Measurements from ENCODE around the gene SLIT3.
"Not testable (repeated sequence)": the region's sequence is repeated elsewhere in the genome, so short reads cannot be mapped to it uniquely, and the experiment has no call there.

Gene SLIT3

GRCh38 chr5:169132302-169132660, 168.7 kb downstream of the SLIT3 start:
- DNase-seq = no peak

GRCh38 chr5:169131616-169132301, 169.2 kb downstream of the SLIT3 start:
- DNase-seq = no peak

GRCh38 chr5:169128679-169129078, 172.3 kb downstream of the SLIT3 start:
- no peak for DNase-seq

GRCh38 chr5:169127431-169127830, 173.5 kb downstream of the SLIT3 start:
- no peak for DNase-seq

- DNase-seq = no peak
These were observed 174.4 kb downstream of the SLIT3 start for GRCh38 chr5:169126481-169127021.

- no peak for DNase-seq
These were observed 175.4 kb downstream of the SLIT3 start for GRCh38 chr5:169125571-169125970.

DNA sequence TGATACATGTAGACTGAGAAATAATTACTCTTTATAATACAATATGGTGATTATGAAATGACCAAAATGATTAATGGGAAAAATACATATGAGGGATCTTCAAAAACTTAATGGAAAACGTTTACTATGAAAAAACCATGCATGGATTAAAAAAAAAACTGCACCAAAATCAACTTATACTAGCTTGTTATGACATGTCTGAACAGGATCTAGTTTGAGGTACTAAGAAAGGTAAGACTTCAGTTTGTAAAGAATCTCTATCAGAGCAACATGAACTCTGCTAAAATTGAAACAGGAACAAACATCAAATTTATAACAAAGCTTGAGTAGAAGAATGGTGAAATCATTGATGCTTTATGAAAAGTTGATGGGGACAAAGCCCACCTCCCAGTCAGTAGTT, 178.0 kb downstream of the SLIT3 start:
- no peak for DNase-seq

DNA sequence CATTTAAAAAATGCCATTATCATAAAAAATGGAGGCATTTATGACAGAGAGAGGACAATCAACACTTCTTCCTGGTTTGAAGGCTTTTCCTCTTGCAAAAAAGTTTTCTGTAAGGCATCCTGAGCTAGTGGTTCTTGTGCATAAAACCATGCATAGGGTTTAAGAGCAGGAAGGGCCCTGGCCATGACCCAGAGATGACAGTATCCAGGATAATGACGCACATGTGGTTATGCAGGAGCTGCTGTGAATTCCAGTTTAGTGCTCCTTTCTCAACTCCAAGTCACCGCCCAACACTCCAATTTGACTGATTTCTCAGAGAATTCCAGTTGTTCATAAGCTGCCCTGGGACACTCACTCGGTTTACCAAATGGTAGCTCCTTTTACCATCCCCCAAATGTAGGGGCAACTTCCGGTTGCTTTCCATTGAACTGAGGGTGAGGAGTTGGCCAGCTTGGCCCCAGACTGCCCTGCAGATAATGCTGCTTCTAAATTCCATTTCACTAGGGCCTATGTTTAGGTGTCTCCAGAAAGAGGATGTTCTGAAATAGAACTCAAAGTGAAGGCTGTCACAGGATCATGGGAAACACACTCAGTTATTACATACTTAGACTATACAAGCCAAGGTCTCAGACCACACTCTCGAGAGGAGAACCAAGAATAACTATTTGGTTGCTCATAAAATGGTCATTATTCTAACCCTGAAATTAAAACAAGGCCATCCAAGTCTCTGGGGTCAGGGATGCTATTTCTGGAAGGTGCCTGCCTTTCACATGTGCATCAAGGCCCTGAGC, 179.1 kb downstream of the SLIT3 start:
- no peak for DNase-seq

- DNase-seq = no peak
These were observed 181.5 kb downstream of the SLIT3 start for GRCh38 chr5:169119288-169120048.

DNA sequence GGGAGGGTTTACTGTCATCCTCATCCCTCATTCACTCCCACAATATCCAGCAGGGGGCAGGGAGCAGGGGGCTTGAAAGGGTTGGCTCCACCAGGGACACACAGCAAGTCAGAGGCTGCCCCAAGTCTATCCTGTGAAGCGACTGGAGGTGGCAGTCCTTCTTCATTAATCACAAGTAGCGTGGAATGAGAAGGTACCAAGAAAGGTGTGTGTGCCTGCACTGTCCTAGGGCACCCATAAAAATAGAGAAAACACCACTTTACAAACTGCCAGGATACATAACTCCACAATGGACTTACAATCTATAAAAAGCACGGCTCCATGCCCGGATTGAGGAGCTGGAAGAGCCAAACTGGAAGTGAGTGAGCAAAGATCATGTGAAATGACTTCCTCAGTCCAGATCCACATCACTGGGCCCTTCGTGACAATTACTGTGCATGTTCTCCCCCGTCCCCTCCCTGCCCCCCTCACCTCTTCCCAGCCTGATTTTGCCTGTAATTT, 183.9 kb downstream of the SLIT3 start:
- no peak for DNase-seq

- DNase-seq = no peak
These were observed 185.3 kb downstream of the SLIT3 start for GRCh38 chr5:169115461-169116124.

- no peak for DNase-seq
These were observed 186.4 kb downstream of the SLIT3 start for GRCh38 chr5:169114466-169115065.

DNA sequence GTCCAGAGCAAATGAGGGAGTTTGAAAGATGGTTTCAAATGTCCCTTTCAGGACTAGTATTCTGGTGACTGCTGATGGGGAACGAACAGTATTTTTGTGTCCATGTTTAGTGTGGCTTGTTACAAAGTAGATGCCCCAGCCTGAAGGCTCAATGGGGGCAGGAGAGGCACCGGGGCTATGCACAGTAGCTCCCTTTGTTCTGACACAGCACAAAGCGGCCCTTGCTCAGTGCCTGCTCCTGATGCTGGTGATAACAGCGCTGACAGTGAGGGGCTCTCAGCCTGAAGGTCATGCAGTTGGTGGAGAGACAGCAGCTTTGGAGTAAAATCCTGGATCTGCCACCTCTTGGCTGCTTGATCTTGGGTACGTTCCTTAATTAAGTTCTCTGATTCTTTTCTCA, 188.9 kb downstream of the SLIT3 start:
- no peak for DNase-seq

DNA sequence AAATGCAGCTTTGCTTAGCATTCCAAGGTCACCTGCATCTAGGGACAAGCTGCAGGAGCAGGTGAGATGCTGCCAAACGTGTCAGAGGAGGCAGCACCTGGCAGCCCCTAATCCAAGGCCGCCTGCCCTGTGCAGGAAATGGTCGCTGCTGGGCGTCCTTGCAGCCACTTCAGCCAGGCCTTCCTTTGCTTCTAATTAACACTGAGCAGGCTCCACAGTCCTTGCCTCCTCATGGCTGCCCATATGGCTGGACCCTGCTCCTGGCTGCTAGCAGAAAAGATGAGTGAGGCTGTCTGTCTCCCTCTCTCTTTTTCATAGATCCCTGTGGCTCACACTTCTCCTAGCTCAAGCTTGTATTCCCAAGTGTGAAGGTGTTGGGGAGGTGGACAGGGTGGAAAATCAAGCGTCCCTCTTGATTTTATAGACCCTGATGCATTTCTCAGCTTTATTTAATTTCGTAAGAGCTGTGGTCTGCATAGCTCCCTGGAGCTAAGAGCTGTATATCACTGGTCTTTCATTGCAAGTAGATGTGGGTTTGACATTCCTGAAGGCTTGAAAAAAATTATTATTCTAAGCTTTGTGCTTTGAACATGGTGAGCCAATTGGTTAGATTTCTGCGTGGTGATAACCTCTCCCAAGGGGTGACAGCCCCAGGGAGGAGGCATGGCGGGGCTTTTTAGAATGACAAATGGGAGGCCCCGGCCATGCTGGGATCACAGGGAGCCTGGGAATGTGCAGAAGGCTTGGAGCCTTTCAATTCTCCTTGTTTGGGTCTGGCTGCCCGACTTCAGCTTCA, 193.8 kb downstream of the SLIT3 start:
- no peak for DNase-seq

GRCh38 chr5:169105582-169105981, 195.4 kb downstream of the SLIT3 start:
- DNase-seq = not testable (repeated sequence)

- no peak for DNase-seq
These were observed 195.9 kb downstream of the SLIT3 start for GRCh38 chr5:169104937-169105494.

- DNase-seq = no peak
These were observed 197.3 kb downstream of the SLIT3 start for GRCh38 chr5:169103586-169104181.

GRCh38 chr5:169101966-169102365, 199.0 kb downstream of the SLIT3 start:
- no peak for DNase-seq

DNA sequence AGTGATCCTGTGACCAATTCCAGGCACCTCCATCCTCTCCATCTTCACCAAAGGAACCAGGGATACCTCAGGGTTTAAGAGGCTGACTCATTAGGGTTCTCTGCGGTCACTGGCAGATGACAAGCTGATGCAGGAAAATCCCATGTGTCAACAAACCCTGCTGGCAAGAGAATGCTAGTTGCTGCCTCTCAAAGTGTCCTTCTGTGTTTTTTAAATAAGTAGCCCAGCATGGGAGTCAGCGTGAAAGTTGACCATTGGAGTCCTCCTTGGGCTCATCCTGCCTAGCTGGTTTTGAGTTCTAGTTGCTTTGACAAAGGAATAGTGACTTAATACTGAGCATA, 200.2 kb downstream of the SLIT3 start:
- DNase-seq = no peak

DNA sequence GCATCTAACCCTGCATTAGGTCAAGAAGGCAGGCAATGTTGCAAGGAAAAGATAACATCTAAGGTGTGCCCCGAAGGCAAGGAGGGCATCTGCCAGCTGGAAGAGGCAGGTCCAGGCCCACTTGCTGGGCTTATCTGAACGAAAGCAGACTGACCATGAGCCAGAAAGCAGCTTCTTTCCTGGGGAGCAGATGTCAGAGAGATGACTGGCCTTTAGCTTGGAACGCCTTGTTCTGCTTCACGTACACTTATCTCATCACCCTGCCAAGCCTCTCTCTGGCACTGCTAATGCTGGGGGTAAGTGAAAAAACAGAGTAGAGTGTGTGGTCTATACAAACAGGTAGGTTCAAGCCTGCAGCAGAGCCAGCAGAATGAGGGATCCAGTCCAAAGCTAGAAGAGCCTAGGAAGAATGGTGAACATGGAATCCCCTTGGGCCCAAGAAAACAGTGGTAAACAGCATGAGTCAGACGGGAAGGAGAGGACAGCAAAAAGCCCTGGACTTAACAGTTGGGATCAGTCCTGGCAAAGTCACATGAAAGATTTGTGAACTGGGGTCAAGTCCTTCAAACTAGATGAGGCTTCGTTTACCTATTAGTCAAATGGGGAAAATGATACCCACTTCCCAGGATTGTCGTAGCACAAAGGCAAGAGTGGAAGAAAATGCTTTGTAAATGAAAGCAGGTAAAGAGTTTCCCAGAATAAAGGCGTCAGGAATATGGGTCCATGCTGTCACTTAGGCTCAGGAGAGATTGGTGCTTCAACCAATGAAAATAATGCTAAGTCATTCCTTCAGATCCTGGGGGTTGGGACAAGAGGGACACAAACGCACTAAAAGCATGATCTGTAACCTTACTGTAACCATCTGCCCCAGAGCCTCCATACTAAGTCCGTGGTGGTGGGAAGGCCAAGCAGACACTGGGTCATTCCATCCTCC, 200.9 kb downstream of the SLIT3 start:
- DNase-seq = no peak
